IPS-15b (cell line): ENCODE data around the gene MAB21L1.

ENCODE experiments used
- H3K27me3 ChIP-seq: one replicate; pipeline ENCODE4 v1.6.1; 2013; ENCODE audit warnings: low read length; ENCODE audit not compliant: control insufficient read depth, insufficient read depth
- H3K36me3 ChIP-seq: one replicate; pipeline ENCODE4 v1.6.1; 2013; ENCODE audit warnings: low read length; ENCODE audit not compliant: control insufficient read depth, insufficient read depth
- H3K4me1 ChIP-seq: one replicate; pipeline ENCODE4 v1.6.1; 2013; ENCODE audit warnings: mild to moderate bottlenecking, low read length; ENCODE audit not compliant: control insufficient read depth, insufficient read depth
- H3K4me3 ChIP-seq: one replicate; pipeline ENCODE4 v1.5.1; 2013; ENCODE audit warnings: low read depth, low read length
- H3K9ac ChIP-seq: one replicate; pipeline ENCODE4 v1.6.1; 2013; ENCODE audit warnings: low read depth, mild to moderate bottlenecking, low read length
- H3K9me3 ChIP-seq: one replicate; pipeline ENCODE4 v1.6.1; 2013; ENCODE audit warnings: mild to moderate bottlenecking, low read length; ENCODE audit not compliant: control insufficient read depth, insufficient read depth

MAB21L1 gene

DNA sequence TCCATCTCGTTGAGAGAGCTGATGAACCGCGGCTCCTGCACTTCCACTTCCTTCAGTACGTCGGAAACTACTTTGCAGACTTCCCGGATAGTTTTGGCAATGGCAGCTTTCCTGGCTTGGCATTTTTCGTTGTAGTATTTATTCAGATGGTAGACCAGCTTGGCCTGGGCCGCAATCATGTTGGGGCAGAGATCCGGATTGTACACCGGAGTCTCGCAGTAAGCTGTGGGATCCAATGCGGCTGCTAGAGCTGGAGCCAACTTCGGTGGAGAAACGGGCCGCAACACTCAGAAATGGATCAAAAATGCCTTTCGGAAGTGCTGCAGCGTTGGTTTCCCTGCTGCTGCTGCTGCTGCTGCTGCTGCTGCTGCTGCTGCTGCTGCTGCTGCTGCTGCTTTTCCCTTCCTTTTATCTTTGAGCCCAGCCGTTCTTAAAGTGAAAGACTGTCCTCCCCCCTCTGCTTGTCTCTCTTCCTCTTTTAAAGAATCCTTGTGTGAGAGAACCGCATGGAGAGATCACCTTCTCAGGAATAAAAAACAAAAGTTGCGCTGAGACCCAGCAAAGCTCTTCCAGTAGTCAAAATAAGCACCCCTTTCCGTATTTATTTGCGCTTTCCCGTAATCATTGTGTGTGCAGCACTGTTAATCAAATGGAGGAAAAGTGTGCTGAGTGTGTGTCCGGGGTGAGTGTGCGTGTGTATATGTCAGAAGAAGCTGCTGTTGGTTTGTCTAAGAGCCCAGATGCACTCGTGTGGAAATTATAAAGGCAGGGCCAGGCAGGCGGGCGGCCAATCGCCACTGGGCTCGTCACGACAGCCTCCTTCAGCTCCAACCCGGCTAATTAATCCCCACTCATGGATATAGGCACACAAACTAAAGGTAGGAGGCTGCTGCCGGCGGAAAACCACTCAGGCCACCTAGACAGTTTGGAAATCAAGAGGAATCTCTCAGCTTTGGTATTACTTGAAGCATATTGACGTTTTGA lies at the start of gene MAB21L1:
Gene MAB21L1 (minus strand): TSS at position 730 of the 984 bp plus-strand sequence. CDS start 551 bp downstream, at position 179.
- Histone ChIP-seq H3K27me3 (peaks cover 88% of the 10 kb centered on the region), H3K9me3 (no peaks in the 10 kb centered on the region), H3K4me1 (peaks cover 19% of the 10 kb centered on the region), H3K36me3 (no peaks in the 10 kb centered on the region), H3K4me3 (peak within 1 kb of the TSS; percentile 52), H3K9ac (no peak within 1 kb of the TSS)

DNA sequence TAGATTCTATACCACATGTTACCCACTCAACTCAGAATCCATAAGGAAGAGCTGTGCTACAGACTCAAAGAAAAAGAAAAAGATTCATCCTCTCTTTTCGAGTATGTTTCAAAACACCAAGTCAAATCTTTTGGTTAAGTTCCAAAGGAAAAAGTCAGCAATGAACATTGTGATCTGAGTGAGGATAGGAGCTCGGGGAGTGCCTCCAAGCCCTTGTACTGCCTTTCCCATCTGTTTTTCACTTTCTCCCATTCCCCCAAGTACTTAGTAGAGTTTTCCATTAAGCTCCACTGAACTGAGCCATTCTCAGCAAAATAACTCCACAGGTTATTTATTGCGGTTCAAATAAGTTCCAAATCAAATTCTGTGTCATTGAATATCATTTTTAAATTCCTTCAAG lies 47.7 kb upstream of the MAB21L1 start:
- no peaks in the 10 kb centered on the region for H3K4me1 ChIP-seq
- no peaks in the 10 kb centered on the region for H3K9me3 ChIP-seq
- no peak overlapping the region for H3K9ac ChIP-seq
- H3K36me3 ChIP-seq, result no peaks in the 10 kb centered on the region
- no peaks in the 10 kb centered on the region for H3K27me3 ChIP-seq
- no peak overlapping the region for H3K4me3 ChIP-seq

DNA sequence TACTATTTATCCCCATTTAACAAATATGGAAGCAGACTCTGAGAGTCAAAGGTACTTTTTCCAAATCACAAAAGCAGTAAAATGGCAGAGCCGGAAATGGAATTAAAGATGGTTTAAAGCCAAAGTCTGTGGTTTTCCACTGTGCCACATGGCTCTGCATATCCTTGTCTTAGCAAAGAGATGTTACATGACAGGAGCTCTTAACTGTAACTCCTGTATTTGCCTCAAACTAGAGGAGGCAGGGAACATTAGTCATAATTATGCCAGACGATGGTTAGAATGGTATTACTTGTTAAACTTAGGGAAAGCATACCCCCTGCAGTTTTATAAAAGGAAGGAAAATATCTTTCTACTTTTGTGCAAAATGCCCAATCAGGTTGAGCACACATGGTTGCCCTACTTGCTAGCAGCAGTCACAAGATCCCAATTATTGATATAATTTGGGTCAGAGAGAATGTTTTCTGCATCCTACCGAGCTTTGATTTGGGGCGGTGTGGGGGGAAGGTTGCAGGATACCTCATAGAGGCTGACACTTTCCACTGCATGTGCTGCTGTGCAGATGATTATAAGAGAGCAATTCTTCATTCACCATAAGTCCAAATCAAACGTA lies 42.0 kb upstream of the MAB21L1 start:
- no peaks in the 10 kb centered on the region for H3K36me3 ChIP-seq
- H3K9ac ChIP-seq, result no peak overlapping the region
- no peaks in the 10 kb centered on the region for H3K9me3 ChIP-seq
- H3K27me3 ChIP-seq, result no peaks in the 10 kb centered on the region
- no peak overlapping the region for H3K4me3 ChIP-seq
- H3K4me1 ChIP-seq, result peaks cover 15% of the 10 kb centered on the region

DNA sequence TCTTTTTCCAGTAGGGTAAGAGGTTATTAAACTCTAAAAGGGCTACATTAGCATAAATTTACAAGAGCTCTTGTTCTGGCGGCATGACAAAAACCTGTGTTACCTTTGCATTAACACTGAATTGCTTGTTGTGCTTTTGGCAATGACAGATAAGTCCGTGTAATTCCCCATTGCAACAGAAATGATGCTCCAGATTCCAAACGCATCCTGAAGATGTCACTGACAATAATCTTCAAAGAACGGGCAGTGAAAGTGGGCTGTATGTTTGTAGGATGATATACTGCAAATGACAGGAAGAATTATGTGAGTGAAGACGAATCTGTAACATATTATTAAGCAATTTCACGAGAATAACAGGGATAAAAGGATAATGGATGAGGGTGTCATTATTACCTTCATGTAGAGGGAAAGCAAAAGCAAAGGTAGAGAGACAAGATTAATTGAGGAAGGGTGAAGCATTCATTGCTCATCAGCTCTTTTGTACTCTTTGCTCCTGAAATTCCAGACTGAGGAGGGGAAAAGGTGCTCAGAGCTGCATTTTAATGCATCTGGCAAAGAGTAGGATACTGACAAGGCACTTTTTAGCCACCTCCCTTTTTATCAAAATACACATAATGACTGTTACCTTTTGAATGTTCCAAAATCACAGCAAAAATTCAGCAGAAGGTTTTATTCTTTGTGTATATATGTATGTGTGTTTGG lies 38.5 kb upstream of the MAB21L1 start:
- peaks cover 15% of the 10 kb centered on the region for H3K4me1 ChIP-seq
- H3K9ac ChIP-seq, result no peak overlapping the region
- H3K9me3 ChIP-seq, result no peaks in the 10 kb centered on the region
- H3K36me3 ChIP-seq, result no peaks in the 10 kb centered on the region
- no peaks in the 10 kb centered on the region for H3K27me3 ChIP-seq
- no peak overlapping the region for H3K4me3 ChIP-seq

DNA sequence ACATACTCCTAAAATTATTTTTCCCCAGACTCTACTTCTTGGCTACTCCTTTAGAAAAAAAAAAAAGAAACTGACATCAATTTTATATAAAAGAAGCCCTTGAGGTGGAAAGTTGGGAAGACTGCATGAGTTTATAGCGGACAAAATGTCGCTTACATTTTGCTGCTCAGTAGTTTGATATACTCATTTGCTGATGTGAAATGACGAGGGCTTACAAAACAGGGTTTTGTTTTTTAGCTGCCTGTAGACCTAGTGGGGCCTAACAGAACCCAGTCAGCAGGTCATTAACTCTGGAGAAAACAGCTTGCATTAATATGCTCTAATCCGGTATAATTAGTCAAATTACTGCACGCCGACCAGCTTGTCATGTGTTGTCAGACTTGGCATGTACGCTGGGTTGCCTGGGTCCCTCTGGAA lies 37.6 kb upstream of the MAB21L1 start:
- H3K9me3 ChIP-seq, result no peaks in the 10 kb centered on the region
- no peaks in the 10 kb centered on the region for H3K36me3 ChIP-seq
- H3K27me3 ChIP-seq, result no peaks in the 10 kb centered on the region
- no peak overlapping the region for H3K9ac ChIP-seq
- H3K4me3 ChIP-seq, result no peak overlapping the region
- H3K4me1 ChIP-seq, result peaks cover 15% of the 10 kb centered on the region

DNA sequence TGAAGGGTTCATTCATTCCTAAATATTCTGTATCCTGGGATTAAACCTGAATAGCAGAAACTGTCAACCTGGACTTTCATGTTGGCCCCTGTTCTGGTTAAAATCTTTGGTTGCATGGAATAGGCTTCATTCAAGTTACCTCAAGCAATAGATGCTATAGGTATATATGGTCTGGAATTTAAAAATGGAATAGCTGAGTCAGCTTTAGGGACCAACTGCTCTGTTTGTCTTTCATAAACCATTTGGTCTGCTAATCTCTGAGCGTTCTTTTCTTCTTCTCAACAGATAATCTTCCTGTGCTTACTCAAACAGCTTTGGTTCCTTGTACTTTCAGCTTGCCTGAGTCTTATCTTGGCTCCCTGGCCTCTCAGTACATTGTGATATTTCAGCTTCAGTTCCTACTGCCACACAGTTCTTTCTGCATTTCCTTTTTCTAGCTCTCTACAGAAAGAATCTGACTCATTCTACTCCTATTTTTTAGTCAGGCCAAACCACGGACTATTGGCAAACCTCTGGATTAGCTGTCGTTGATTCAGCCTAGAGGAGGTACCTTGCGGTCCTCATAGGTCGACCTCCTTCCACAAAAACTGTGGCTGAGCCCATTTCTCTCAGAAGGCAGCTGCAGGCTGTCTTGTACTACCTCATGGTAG lies 35.9 kb upstream of the MAB21L1 start:
- H3K9ac ChIP-seq, result no peak overlapping the region
- no peaks in the 10 kb centered on the region for H3K9me3 ChIP-seq
- H3K36me3 ChIP-seq, result no peaks in the 10 kb centered on the region
- H3K4me3 ChIP-seq, result no peak overlapping the region
- no peaks in the 10 kb centered on the region for H3K27me3 ChIP-seq
- peaks cover 12% of the 10 kb centered on the region for H3K4me1 ChIP-seq

DNA sequence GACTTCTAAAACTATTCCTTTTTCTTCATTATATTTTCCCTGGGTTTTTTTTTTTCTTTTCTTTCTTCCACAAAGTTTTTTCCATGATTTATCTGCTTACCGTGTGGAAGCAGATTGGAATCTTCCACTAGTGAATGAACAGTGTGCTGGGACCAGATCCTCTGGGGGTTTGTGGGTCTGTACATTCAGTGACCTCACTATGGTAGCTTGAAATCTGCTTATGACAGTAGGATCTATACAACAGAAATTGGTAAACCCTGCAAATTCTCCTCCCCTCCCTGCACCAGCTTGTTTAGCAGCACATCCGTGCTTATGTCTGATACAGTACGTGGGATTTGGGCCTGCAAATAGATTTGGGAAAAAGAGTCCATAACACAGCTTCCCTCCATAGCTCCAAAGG lies 26.0 kb upstream of the MAB21L1 start:
- H3K4me1 ChIP-seq, result peaks cover 3% of the 10 kb centered on the region
- H3K9me3 ChIP-seq, result no peaks in the 10 kb centered on the region
- no peak overlapping the region for H3K9ac ChIP-seq
- H3K4me3 ChIP-seq, result no peak overlapping the region
- H3K27me3 ChIP-seq, result no peaks in the 10 kb centered on the region
- no peaks in the 10 kb centered on the region for H3K36me3 ChIP-seq

DNA sequence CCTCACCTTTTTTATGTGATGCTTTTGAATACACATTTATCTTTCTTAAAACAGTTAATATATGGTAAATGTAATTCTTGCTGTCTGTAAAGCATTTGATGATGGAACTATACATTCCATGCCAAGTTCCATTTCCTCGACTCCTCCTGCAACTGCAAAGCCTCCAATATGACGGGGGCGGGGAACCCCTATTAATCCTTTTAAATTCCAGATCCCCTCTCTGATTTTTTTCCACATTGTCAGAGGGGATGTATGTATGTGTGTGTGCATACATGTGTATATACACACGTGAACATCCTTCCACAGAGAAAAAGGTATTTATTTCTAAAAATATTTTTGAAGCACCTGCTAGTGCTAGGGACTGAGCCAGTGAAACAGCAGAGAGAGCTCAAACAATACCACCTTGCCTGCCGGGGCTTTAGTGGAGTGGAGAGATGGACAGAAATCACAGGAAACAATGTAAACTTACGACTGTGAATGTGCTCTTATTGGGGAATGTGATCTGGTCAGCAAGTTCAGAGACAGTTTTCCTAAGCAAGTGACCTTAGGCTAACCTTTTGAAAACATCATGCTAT lies 25.3 kb upstream of the MAB21L1 start:
- no peaks in the 10 kb centered on the region for H3K27me3 ChIP-seq
- no peak overlapping the region for H3K4me3 ChIP-seq
- peaks cover 3% of the 10 kb centered on the region for H3K4me1 ChIP-seq
- H3K36me3 ChIP-seq, result no peaks in the 10 kb centered on the region
- no peak overlapping the region for H3K9ac ChIP-seq
- H3K9me3 ChIP-seq, result no peaks in the 10 kb centered on the region

DNA sequence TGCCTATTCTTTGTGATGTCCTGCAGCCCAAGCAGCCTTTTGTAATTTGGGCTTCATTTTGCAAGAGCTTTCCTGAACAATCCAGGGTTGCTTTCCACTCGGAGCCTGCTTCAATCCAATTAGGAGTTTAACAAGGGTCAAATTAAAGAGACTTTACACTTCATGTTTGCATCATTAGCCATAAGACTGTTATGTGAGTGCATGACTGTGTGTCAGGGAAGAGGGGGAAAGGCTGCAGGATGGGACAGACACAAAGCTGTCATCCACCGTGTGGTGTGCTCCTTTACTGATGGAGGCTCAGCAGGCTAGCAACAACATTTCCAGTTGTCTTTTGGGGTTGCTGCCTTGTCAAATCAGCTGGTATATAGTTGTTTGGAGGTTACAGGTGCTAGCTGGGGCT lies 23.7 kb upstream of the MAB21L1 start:
- H3K9ac ChIP-seq, result no peak overlapping the region
- no peaks in the 10 kb centered on the region for H3K27me3 ChIP-seq
- H3K4me3 ChIP-seq, result no peak overlapping the region
- H3K36me3 ChIP-seq, result no peaks in the 10 kb centered on the region
- H3K9me3 ChIP-seq, result no peaks in the 10 kb centered on the region
- peaks cover 3% of the 10 kb centered on the region for H3K4me1 ChIP-seq

DNA sequence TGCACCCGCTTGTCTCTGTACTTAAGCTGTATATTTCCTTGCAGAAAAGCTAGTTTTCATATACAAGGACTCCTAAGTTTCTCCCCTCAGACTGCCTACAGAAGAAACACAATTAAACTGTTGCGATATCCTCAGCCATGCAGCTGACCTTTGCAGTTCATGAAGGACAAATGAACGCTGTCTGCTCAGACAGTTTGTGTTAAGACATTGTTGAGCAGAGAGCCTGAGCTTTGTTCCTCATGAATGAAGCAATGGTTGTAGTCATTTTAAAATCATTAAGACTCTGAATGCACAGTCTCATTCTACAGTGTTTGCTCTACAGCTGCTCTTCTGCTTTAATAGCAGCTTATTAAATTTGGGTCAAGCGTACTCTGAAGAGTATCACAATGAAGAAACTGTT lies 23.2 kb upstream of the MAB21L1 start:
- Histone ChIP-seq H3K4me1 (peaks cover 3% of the 10 kb centered on the region), H3K9ac (no peak overlapping the region), H3K27me3 (no peaks in the 10 kb centered on the region), H3K9me3 (no peaks in the 10 kb centered on the region), H3K36me3 (no peaks in the 10 kb centered on the region), H3K4me3 (no peak overlapping the region)

DNA sequence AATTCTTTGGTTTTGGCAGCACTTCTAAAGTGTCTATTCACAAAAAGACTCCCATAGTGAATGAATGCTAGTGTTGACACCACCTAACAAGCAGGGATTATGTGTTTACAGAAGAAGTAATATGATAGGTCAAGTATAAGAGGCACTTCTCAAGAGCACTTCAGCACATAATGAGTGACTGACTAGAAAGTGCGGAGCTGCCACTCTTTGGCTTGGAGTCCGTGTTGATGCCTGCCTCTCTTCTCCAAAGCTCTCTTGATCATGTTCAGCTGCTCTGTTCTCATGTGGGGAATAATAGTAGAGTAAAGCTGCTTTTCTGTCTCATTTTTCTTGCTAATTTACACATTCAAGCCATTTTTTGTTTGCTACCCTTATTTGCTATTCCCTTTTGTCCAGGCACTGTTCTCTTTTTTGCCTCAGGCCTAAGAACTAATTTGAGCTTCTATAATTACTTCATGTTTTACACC lies 22.7 kb upstream of the MAB21L1 start:
- H3K9me3 ChIP-seq, result no peaks in the 10 kb centered on the region
- no peak overlapping the region for H3K4me3 ChIP-seq
- no peaks in the 10 kb centered on the region for H3K27me3 ChIP-seq
- H3K4me1 ChIP-seq, result peaks cover 3% of the 10 kb centered on the region
- H3K9ac ChIP-seq, result no peak overlapping the region
- H3K36me3 ChIP-seq, result no peaks in the 10 kb centered on the region
